BLaER1 treated with 17β-estradiol and CSF1 and Interleukin-3, amounts not matched to agents 10 nM and 100 nM (cell line): Measurements from ENCODE around the gene PALB2.
"Not testable (repeated sequence)": the region's sequence is repeated elsewhere in the genome, so short reads cannot be mapped to it uniquely, and the experiment has no call there.

Source experiments
- H3K27ac ChIP-seq, 11 experiments: shearing (Covaris generic); formaldehyde crosslinking; 2 replicates each; pipeline ENCODE4 v1.8.1; 2022
- H3K27me3 ChIP-seq, 11 experiments: shearing (Covaris generic); formaldehyde crosslinking; 2 replicates each; pipeline ENCODE4 v1.8.1; 2022
- H3K36me3 ChIP-seq, 11 experiments: shearing (Covaris generic); formaldehyde crosslinking; 2 replicates each; pipeline ENCODE4 v1.8.1; 2022
- H3K4me1 ChIP-seq, 10 experiments: shearing (Covaris generic); formaldehyde crosslinking; 2 replicates each; pipeline ENCODE4 v1.8.1; 2022
- H3K4me2 ChIP-seq, 11 experiments: shearing (Covaris generic); formaldehyde crosslinking; 2 replicates each; pipeline ENCODE4 v1.8.1; 2022
- H3K4me3 ChIP-seq, 10 experiments: shearing (Covaris generic); formaldehyde crosslinking; 2 replicates each; pipeline ENCODE4 v1.8.1; 2022
- H3K9ac ChIP-seq, 11 experiments: shearing (Covaris generic); formaldehyde crosslinking; 2 replicates each; pipeline ENCODE4 v1.8.1; 2022
- H3K9me3 ChIP-seq, 11 experiments: shearing (Covaris generic); formaldehyde crosslinking; replicated peaks in 1 of 11; 2 replicates each; pipeline ENCODE4 v1.8.1; 2022
- H4K20me1 ChIP-seq, 11 experiments: shearing (Covaris generic); formaldehyde crosslinking; 2 replicates each; pipeline ENCODE4 v1.8.1; 2022
- Cebpa-rat ChIP-seq, 11 experiments: shearing (Covaris generic); IDR thresholded peaks; 2 replicates each; pipeline ENCODE4 v1.8.1; 2022

PALB2 gene

DNA sequence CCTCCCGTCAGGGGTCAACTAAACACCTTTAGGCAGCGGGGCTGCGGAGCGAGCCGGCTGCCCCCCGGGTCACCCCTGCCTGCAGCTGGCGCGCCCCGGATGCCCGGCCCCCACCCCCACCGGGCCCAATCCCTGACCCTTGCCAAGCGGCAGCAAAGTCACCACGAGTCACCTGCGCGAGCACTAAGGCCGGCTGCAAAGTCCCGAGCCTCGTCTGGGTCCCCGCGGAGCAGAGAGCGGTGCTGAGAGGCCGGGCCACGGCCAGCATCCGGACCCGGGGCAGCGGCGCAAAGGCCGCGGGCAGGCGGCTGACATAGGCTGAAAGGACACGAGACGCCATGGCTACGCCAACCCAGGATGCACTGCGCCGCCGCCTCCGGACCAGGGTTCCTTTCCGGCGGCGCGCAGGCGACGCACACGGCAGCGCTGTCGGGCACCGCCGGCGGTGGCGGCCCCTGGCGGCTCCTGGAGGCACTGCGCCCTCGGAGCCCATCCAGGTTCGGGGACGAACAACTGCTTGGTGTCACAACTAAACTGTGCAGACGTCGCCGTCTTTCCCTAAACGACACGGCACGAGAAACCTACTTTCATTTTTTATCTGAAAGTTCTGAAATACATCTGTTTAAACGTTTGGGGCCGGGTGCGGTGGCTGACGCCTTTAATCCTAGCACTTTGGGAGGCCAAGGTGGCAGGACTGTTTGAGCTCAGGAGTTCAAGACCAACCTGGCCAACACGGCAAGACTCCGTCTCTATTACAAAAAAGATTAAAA, 45.0 kb downstream of the PALB2 start, which contains the start of gene NDUFAB1:
NDUFAB1 (minus strand) TSS at position 366 of the 770 bp plus-strand sequence; CDS start at position 340, 26 bp downstream.
- Histone ChIP-seq H4K20me1 (peaks cover 24 to 49% (median 43%) of the 10 kb centered on the region in 11 experiments; a peak in 21 of 22 replicates), H3K4me3 (peak within 1 kb of the TSS; percentile 75 to 100 (median 92)), H3K9ac (peak within 1 kb of the TSS; percentile 87 to 99 (median 94)), H3K4me1 (peaks cover 11 to 23% (median 20%) of the 10 kb centered on the region in 10 experiments), H3K9me3 (no peaks in the 10 kb centered on the region), H3K4me2 (peak within 1 kb of the TSS; percentile 85 to 98 (median 94)), H3K27ac (peak within 1 kb of the TSS; percentile 79 to 92 (median 88)), H3K36me3 (peaks cover 31 to 46% (median 40%) of the 10 kb centered on the region in 11 experiments), H3K27me3 (no peaks in the 10 kb centered on the region)
- no peak for TF ChIP-seq Cebpa-rat (IDR thresholded peaks at IDR 0.05)

DNA sequence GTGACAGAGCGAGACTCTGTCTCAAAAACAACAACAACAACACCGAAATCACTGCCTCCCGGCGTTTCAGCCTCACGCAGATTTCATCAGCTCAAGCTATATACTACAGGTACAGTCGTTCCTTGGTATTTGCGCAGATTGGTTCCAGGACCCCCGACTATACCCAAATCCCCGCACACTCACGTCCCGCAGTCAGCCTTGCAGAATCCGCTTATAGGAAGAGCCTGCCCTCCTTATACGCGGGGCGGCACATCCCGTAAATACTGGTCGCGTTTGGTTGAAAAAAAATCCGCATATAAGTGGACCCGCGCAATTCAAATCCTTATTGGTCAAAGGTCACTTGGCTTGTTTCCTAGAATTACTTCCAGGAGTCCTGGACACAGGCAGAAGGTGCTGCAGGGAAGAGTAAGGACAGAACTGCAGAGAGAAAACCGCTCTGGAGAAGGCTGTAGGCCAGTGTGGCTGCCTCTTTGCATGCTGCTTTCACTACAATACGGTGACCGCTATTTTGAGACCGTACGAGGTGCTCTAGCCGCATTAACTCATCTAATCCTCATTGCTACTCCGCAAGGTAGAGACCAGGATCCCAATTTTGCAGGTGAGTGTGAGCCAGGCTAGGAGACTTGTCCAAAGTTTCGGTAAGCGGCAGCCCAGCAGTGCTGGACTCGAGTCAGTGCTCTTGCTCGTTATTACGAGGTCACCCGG, 45.7 kb downstream of the PALB2 start:
- H3K4me2 ChIP-seq: peak overlapping the region; percentile 85 to 98 (median 94)
- H3K27ac ChIP-seq: peak overlapping the region; percentile 79 to 92 (median 88)
- H3K4me1 ChIP-seq: peaks cover 11 to 23% (median 20%) of the 10 kb centered on the region in 10 experiments
- H3K9ac ChIP-seq: peak overlapping the region; percentile 87 to 99 (median 94)
- H3K36me3 ChIP-seq: peaks cover 31 to 46% (median 41%) of the 10 kb centered on the region in 11 experiments
- H3K27me3 ChIP-seq: no peaks in the 10 kb centered on the region
- no peak for TF ChIP-seq Cebpa-rat (IDR thresholded peaks at IDR 0.05)
- no peaks in the 10 kb centered on the region for H3K9me3 ChIP-seq
- peaks cover 31 to 56% (median 50%) of the 10 kb centered on the region in 11 experiments; a peak in 21 of 22 replicates for H4K20me1 ChIP-seq
- peak overlapping the region; percentile 75 to 100 (median 92) for H3K4me3 ChIP-seq

DNA sequence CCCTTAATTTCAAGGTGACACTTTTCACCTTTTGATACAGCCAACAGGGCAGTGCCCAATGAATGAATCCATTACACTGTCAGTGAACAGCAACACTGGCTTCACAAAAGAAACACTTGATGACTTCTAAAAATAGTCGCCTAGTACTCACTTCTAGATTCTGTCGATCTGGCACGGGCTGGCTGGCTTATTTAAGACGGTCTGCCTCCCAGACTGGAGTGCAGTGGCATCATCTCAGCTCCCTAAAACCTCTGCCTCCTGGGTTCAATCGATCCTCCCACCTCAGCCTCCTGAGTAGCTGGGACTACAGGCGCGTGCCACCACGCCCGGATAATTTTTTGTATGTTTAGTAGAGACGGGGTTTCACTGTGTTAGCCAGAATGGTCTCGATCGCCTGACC, 46.9 kb downstream of the PALB2 start:
- Histone ChIP-seq H4K20me1 (peaks cover 43 to 68% (median 62%) of the 10 kb centered on the region in 11 experiments; a peak in 21 of 22 replicates), H3K27ac (no peak overlapping the region), H3K9me3 (no peaks in the 10 kb centered on the region), H3K9ac (peak overlapping the region in 6 of 11 experiments; percentile 92 to 97 (median 94); a peak in 5 of 22 replicates), H3K36me3 (peaks cover 43 to 57% (median 53%) of the 10 kb centered on the region in 11 experiments), H3K4me1 (peaks cover 11 to 23% (median 20%) of the 10 kb centered on the region in 10 experiments), H3K4me2 (peak overlapping the region; percentile 85 to 98 (median 94)), H3K27me3 (no peaks in the 10 kb centered on the region), H3K4me3 (peak overlapping the region in 2 of 10 experiments; percentile 2 to 96; a peak in 4 of 20 replicates)
- no peak for TF ChIP-seq Cebpa-rat (IDR thresholded peaks at IDR 0.05)

DNA sequence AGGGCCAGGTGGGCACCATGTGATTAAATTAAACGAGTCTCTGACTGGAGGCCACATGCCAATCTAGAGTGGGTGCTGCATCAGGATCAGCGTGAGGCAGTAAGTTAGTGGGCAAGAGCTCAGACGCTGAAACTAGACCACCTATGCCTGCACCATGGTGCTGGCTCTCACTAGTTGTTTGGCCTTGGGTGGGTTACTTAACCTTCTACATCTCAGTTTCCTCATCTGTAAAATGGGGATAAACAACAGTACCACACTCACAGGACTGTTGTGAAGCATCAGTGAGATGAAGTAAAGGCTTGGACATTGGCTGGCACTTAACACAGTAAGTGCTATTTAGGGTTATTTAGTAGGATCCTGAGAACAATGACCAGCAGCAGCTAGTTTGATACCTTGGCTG, 50.9 kb downstream of the PALB2 start:
- Histone ChIP-seq H3K4me1 (peaks cover 9 to 16% (median 12%) of the 10 kb centered on the region in 10 experiments), H3K27ac (no peak overlapping the region), H3K4me2 (no peak overlapping the region), H3K4me3 (no peak overlapping the region), H4K20me1 (peaks cover 67 to 100% (median 97%) of the 10 kb centered on the region in 11 experiments; a peak in 21 of 22 replicates), H3K9me3 (no peaks in the 10 kb centered on the region), H3K36me3 (peaks cover 83 to 97% (median 93%) of the 10 kb centered on the region in 11 experiments), H3K27me3 (no peaks in the 10 kb centered on the region), H3K9ac (no peak overlapping the region)
- no peak for TF ChIP-seq Cebpa-rat (IDR thresholded peaks at IDR 0.05)

GRCh38 chr16:23587726-23588125, 53.4 kb downstream of the PALB2 start:
- Histone ChIP-seq H3K4me1 (no peaks in the 10 kb centered on the region), H3K9me3 (no peaks in the 10 kb centered on the region), H3K4me3 (no peak overlapping the region), H3K9ac (no peak overlapping the region; a peak in 1 of 22 replicates), H3K36me3 (peaks cover 86 to 94% (median 87%) of the 10 kb centered on the region in 11 experiments), H3K27me3 (no peaks in the 10 kb centered on the region), H3K4me2 (no peak overlapping the region), H4K20me1 (peaks cover 61 to 85% (median 82%) of the 10 kb centered on the region in 11 experiments; a peak in 21 of 22 replicates), H3K27ac (no peak overlapping the region)
- TF ChIP-seq Cebpa-rat (IDR thresholded peaks at IDR 0.05): no peak

DNA sequence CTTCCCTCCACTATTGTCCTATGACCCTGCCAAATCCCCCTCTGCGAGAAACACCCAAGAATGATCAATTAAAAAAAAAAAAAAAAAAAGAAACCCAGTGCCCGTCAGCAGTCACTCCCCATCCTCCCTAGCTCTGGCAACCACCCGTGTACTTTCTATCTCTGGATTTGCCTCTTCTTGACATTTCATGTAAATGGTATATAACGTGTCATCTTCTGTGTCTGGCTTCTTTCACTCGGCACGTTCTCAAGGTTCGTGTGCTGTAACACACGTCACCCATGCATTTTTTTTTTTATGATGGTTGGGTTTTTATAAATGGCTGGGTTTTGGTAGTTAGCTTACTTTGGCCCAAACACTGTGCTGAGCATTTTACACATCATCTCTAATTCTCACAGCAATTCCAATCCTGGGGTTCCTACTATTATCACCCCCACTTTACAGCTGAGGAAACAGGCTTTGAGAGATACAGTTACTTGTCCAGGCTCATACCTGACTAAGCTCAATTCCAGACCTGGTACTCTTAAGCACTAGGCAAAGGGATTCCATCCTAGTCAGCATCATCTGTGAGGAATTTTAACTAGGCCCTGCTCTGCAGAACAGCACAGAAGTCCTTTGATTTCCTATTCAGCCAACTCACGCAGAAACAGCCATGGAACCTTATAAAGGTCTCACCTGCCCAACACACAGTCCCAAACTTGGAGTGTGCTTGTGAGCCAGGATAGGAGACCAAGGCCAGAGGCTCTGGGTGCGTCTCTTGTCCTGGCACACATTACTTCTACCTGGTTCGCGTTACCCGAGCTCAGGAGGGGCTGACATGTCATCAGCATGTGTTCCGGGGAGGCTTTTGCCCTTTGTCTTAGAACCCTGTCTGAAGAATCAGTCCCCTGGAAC, 56.7 kb downstream of the PALB2 start:
- Histone ChIP-seq H3K4me1 (no peaks in the 10 kb centered on the region), H3K9ac (no peak overlapping the region), H4K20me1 (peaks cover 33 to 82% (median 60%) of the 10 kb centered on the region in 11 experiments; a peak in 21 of 22 replicates), H3K4me2 (no peak overlapping the region), H3K27me3 (no peaks in the 10 kb centered on the region), H3K9me3 (no peaks in the 10 kb centered on the region), H3K27ac (no peak overlapping the region), H3K36me3 (peaks cover 80 to 94% (median 85%) of the 10 kb centered on the region in 11 experiments), H3K4me3 (no peak overlapping the region)
- no peak for TF ChIP-seq Cebpa-rat (IDR thresholded peaks at IDR 0.05)

DNA sequence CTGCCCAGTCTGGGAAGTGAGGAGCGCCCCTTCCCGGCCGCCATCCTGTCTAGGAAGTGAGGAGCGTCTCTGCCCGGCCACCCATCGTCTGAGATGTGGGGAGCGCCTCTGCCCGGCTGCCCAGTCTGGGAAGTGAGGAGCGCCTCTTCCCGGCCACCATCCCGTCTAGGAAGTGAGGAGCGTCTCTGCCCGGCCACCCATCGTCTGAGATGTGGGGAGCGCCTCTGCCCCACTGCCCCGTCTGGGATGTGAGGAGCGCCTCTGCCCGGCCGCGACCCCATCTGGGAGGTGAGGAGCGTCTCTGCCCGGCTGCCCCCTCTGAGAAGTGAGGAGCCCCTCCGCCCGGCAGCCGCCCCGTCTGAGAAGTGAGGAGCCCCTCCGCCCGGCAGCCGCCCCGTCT, 57.8 kb downstream of the PALB2 start:
- not testable (repeated sequence) for H3K9ac ChIP-seq, H3K27me3 ChIP-seq, H3K4me3 ChIP-seq, H3K4me2 ChIP-seq, H3K4me1 ChIP-seq, H3K27ac ChIP-seq, H3K9me3 ChIP-seq
- Histone ChIP-seq H4K20me1 (peaks cover 22 to 81% (median 58%) of the 10 kb centered on the region in 11 experiments; a peak in 21 of 22 replicates), H3K36me3 (peaks cover 80 to 94% (median 84%) of the 10 kb centered on the region in 11 experiments)

DNA sequence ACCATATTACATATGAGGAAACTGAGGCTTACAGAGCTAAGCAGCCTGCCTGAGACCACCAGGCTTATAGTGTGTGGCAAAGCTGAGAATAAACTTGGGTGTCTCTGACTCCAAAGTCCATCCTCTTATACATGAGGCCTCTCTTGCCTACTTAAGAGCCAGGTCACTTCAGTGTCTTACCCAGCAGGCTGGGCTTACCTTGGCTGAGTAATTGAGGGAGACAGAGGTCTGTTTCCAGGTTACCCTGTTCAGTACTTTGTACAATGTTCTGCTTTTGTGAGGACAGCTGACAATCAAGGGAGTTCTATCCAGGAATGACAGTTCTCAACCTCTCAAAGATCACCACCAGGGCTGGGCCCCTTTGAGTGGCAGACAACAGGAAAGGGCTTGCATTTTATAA, 59.3 kb downstream of the PALB2 start:
- H3K36me3 ChIP-seq: peaks cover 69 to 94% (median 84%) of the 10 kb centered on the region in 11 experiments
- no peaks in the 10 kb centered on the region for H3K27me3 ChIP-seq
- H3K9me3 ChIP-seq: no peaks in the 10 kb centered on the region
- H3K4me2 ChIP-seq: no peak overlapping the region
- no peak overlapping the region for H3K27ac ChIP-seq
- no peak for TF ChIP-seq Cebpa-rat (IDR thresholded peaks at IDR 0.05)
- H4K20me1 ChIP-seq: peaks cover 7 to 75% (median 48%) of the 10 kb centered on the region in 11 experiments; a peak in 20 of 22 replicates
- H3K4me3 ChIP-seq: no peak overlapping the region
- H3K9ac ChIP-seq: no peak overlapping the region
- peaks cover 0 to 6% (median 0%) of the 10 kb centered on the region in 10 experiments; a peak in 1 of 20 replicates for H3K4me1 ChIP-seq
